Endothelial cell (in vitro differentiated cells): Measurements from ENCODE around the gene COX20. TPM values are rescaled to one million over a fixed set of nuclear protein-coding genes. Genes with fewer than 3 reads are reported as not detected.

Experiments
- DNase-seq: peaks from one replicate; pipeline ENCODE4 v3.0.0; 2021; ENCODE audit warnings: low spot score
- H3K27ac Mint-ChIP-seq: one replicate; pipeline ENCODE4 v1.8.0; 2021; ENCODE audit warnings: mixed read lengths, inconsistent platforms; ENCODE audit not compliant: unreplicated experiment
- H3K27me3 Mint-ChIP-seq: one replicate; pipeline ENCODE4 v1.8.0; 2021; ENCODE audit warnings: mild to moderate bottlenecking, moderate library complexity, mixed read lengths, inconsistent platforms; ENCODE audit not compliant: unreplicated experiment
- H3K36me3 Mint-ChIP-seq: one replicate; pipeline ENCODE4 v1.8.0; 2021; ENCODE audit warnings: mild to moderate bottlenecking, low read depth, mixed read lengths, inconsistent platforms; ENCODE audit not compliant: unreplicated experiment
- H3K4me1 Mint-ChIP-seq: one replicate; pipeline ENCODE4 v1.8.0; 2021; ENCODE audit warnings: mild to moderate bottlenecking, mixed read lengths, inconsistent platforms; ENCODE audit not compliant: unreplicated experiment
- H3K4me3 Mint-ChIP-seq: one replicate; pipeline ENCODE4 v1.8.0; 2021; ENCODE audit warnings: mild to moderate bottlenecking, mixed read lengths, inconsistent platforms; ENCODE audit not compliant: unreplicated experiment
- H3K9me3 Mint-ChIP-seq: one replicate; pipeline ENCODE4 v1.8.0; 2021; ENCODE audit warnings: mixed read lengths, inconsistent platforms; ENCODE audit not compliant: unreplicated experiment
- total RNA-seq: library from RNA; stranded (reverse); fragmentation: NEBNext Ultra II Directional; extraction: Animal tissue kit (Norgen Biotek cat#: 25700); gene quantifications from one replicate; pipeline ENCODE4 v1.2.1, GENCODE V29; 2021; ENCODE audit not compliant: unreplicated experiment
- TF ChIP-seq, protein P1 (sequence below): fragments of 200-600 bp; sonication (generic); IDR thresholded peaks from one replicate; pipeline ENCODE4 v1.5.0; 2021; ENCODE audit warnings: antibody characterized with exemption; ENCODE audit not compliant: unreplicated experiment

Gene COX20
- total RNA-seq, 1 donor from 2014 or later: 9.6 TPM

- TF ChIP-seq, protein P1, sequence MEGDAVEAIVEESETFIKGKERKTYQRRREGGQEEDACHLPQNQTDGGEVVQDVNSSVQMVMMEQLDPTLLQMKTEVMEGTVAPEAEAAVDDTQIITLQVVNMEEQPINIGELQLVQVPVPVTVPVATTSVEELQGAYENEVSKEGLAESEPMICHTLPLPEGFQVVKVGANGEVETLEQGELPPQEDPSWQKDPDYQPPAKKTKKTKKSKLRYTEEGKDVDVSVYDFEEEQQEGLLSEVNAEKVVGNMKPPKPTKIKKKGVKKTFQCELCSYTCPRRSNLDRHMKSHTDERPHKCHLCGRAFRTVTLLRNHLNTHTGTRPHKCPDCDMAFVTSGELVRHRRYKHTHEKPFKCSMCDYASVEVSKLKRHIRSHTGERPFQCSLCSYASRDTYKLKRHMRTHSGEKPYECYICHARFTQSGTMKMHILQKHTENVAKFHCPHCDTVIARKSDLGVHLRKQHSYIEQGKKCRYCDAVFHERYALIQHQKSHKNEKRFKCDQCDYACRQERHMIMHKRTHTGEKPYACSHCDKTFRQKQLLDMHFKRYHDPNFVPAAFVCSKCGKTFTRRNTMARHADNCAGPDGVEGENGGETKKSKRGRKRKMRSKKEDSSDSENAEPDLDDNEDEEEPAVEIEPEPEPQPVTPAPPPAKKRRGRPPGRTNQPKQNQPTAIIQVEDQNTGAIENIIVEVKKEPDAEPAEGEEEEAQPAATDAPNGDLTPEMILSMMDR: no peak
- Mint-ChIP-seq H3K9me3 (no peaks in the 10 kb centered on the region), H3K27me3 (peaks cover 3% of the 10 kb centered on the region), H3K4me1 (peaks cover 6% of the 10 kb centered on the region), H3K27ac (no peak overlapping the region), H3K4me3 (no peak overlapping the region), H3K36me3 (peaks cover 24% of the 10 kb centered on the region)
- DNase-seq: no peak
Observed at GRCh38 chr1:244850099-244850852, 14.8 kb downstream of the COX20 start.

DNA sequence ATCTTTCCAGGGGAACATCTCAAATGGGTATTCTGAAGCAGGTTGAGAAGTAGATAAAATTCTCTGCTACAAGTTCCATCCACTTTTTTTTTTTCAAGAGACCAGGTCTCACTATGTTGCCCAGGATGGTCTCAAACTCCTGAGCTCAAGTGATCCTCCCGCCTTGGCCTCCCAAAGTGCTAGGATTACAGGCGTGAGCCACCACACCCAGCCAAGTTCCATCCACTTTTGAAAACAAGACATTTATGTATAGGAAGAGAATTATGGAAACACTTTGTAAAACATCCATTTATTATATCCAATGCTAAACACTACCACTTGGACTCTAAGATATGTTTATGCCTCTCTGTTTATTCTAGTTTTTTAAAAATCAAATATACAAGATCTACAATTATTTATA lies 15.4 kb downstream of the COX20 start:
- H3K4me3 Mint-ChIP-seq: no peak overlapping the region
- H3K9me3 Mint-ChIP-seq: no peaks in the 10 kb centered on the region
- peaks cover 5% of the 10 kb centered on the region for H3K27me3 Mint-ChIP-seq
- H3K27ac Mint-ChIP-seq: no peak overlapping the region
- DNase-seq: no peak
- TF ChIP-seq, protein P1: no peak
- H3K36me3 Mint-ChIP-seq: peaks cover 30% of the 10 kb centered on the region
- peaks cover 10% of the 10 kb centered on the region for H3K4me1 Mint-ChIP-seq

DNA sequence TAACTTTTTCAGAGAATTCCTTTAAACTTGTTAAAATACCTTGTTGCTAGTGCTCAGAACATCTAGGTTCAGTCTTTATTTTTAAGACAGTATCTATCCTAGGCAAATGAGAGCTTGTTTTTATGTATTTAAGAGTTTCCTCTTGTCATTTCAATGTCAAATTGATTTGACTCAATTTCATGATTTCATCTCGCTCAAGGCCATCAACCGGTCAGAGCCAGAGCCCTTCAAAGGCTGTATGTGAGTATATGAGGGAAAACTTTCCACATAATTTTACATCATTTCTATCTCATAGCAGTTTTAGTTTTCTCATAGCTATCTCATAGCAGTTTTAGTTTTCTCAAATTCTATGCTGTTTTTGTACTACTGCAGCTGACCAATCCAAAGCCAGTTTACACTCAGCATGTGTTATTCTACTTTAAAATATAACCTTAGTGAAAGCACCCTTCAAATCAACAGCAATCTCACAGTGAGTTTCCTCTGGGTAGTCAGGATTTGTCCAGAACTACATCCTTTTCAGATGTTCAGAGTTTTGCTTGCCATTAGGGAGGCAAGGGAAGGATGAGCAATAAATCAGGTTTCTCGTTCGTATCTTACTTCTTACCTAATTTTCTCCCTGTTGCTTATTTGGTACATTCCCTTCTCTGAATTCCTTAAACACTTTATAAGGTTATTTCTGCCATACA lies 16.2 kb downstream of the COX20 start:
- H3K27ac Mint-ChIP-seq: no peak overlapping the region
- peaks cover 5% of the 10 kb centered on the region for H3K27me3 Mint-ChIP-seq
- TF ChIP-seq, protein P1: no peak
- H3K4me1 Mint-ChIP-seq: peaks cover 11% of the 10 kb centered on the region
- H3K9me3 Mint-ChIP-seq: no peaks in the 10 kb centered on the region
- H3K36me3 Mint-ChIP-seq: peaks cover 33% of the 10 kb centered on the region
- DNase-seq: no peak
- H3K4me3 Mint-ChIP-seq: no peak overlapping the region

DNA sequence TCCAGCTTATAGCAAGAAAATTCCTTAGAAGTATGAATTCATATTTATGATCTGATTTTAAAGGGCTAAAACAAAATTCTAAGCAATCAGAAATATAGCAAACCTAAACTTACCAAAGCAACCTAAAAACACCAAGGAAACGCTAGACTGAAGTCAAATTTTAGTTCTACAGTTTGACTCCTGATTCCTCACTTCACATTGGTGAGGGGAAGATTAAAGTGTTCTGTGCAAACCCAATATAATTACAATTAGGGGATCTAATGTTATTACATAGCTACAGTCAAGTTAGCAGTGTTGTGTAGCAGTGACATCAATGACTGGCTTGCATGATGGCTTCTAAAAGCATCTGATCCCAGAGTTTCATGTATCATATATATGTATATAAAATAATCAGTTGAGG lies 17.2 kb downstream of the COX20 start:
- TF ChIP-seq, protein P1: no peak
- H3K4me1 Mint-ChIP-seq: peaks cover 11% of the 10 kb centered on the region
- H3K4me3 Mint-ChIP-seq: no peak overlapping the region
- peaks cover 5% of the 10 kb centered on the region for H3K27me3 Mint-ChIP-seq
- no peaks in the 10 kb centered on the region for H3K9me3 Mint-ChIP-seq
- no peak for DNase-seq
- H3K36me3 Mint-ChIP-seq: peaks cover 39% of the 10 kb centered on the region
- no peak overlapping the region for H3K27ac Mint-ChIP-seq

- TF ChIP-seq, protein P1: no peak
- Mint-ChIP-seq H3K27me3 (peaks cover 5% of the 10 kb centered on the region), H3K27ac (no peak overlapping the region)
Observed at GRCh38 chr1:244854166-244854565, 18.7 kb downstream of the COX20 start.

More at GRCh38 chr1:244854166-244854565, 18.7 kb downstream of the COX20 start:
- H3K4me3 Mint-ChIP-seq: no peak overlapping the region
- no peak for DNase-seq
- H3K4me1 Mint-ChIP-seq: peaks cover 20% of the 10 kb centered on the region
- peaks cover 51% of the 10 kb centered on the region for H3K36me3 Mint-ChIP-seq
- H3K9me3 Mint-ChIP-seq: no peaks in the 10 kb centered on the region
